Nephron progenitor cell (in vitro differentiated cells): ENCODE results near the gene VGLL3.

Experiments used
- DNase-seq: peaks from one replicate; pipeline ENCODE4 v3.0.0; 2021
- H3K27ac Mint-ChIP-seq: 2 replicates; pipeline ENCODE4 v1.8.0; 2021; ENCODE audit warnings: mild to moderate bottlenecking, moderate library complexity, mixed read lengths
- H3K27me3 Mint-ChIP-seq: 2 replicates; pipeline ENCODE4 v1.8.0; 2021; ENCODE audit warnings: mild to moderate bottlenecking, low read depth, mixed read lengths; ENCODE audit not compliant: poor library complexity
- H3K36me3 Mint-ChIP-seq: 2 replicates; pipeline ENCODE4 v1.8.0; 2021; ENCODE audit warnings: low read depth, mixed read lengths
- H3K4me1 Mint-ChIP-seq: 2 replicates; pipeline ENCODE4 v1.8.0; 2021; ENCODE audit warnings: mixed read lengths
- H3K4me3 Mint-ChIP-seq: 2 replicates; pipeline ENCODE4 v1.8.0; 2021; ENCODE audit warnings: mild to moderate bottlenecking, moderate library complexity, mixed read lengths
- H3K9me3 Mint-ChIP-seq: 2 replicates; pipeline ENCODE4 v1.8.0; 2021; ENCODE audit warnings: mild to moderate bottlenecking, moderate library complexity, mixed read lengths
- CTCF ChIP-seq: fragments of 200-600 bp; sonication (generic); IDR thresholded peaks from 2 replicates; pipeline ENCODE4 v1.5.0; 2021; ENCODE audit warnings: antibody characterized with exemption

The VGLL3 gene

GRCh38 chr3:86965166-86965565 is 25.8 kb downstream of the VGLL3 start:
- DNase-seq: no peak
- no peaks in the 10 kb centered on the region for H3K36me3 Mint-ChIP-seq
- H3K4me3 Mint-ChIP-seq: no peak overlapping the region
- peaks cover 4% of the 10 kb centered on the region for H3K27me3 Mint-ChIP-seq
- TF ChIP-seq CTCF: no peak
- peaks cover 5% of the 10 kb centered on the region for H3K4me1 Mint-ChIP-seq
- no peak overlapping the region for H3K27ac Mint-ChIP-seq
- peaks cover 1% of the 10 kb centered on the region for H3K9me3 Mint-ChIP-seq

DNA sequence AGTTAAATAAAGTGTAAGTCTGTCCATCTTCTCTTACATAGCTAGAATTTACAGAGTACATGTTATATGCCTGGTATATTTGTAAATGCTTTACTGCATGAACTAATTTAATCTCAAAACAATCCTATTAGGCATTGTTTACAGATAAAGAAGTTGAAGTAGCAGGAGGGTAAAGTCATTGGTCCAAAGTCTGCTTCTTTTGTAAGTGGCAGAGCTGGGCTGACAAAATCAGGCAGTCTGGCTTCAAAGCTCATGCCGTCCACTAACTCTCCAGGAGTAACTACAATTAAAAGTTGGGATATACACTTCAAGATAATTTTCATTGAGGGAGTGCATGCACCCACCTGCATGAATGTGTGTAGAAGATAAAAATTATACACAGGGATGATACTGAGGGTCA is 27.3 kb downstream of the VGLL3 start:
- no peak for DNase-seq

GRCh38 chr3:86961297-86961696 is 29.7 kb downstream of the VGLL3 start:
- no peak for DNase-seq
- Mint-ChIP-seq H3K4me1 (no peaks in the 10 kb centered on the region), H3K27ac (no peak overlapping the region)

More for the DNA sequence above, 27.3 kb downstream of the VGLL3 start:
- no peak overlapping the region for H3K4me3 Mint-ChIP-seq
- no peak for TF ChIP-seq CTCF
- no peaks in the 10 kb centered on the region for H3K36me3 Mint-ChIP-seq
- peaks cover 4% of the 10 kb centered on the region for H3K27me3 Mint-ChIP-seq
- peaks cover 5% of the 10 kb centered on the region for H3K4me1 Mint-ChIP-seq
- no peaks in the 10 kb centered on the region for H3K9me3 Mint-ChIP-seq
- H3K27ac Mint-ChIP-seq: no peak overlapping the region

DNA sequence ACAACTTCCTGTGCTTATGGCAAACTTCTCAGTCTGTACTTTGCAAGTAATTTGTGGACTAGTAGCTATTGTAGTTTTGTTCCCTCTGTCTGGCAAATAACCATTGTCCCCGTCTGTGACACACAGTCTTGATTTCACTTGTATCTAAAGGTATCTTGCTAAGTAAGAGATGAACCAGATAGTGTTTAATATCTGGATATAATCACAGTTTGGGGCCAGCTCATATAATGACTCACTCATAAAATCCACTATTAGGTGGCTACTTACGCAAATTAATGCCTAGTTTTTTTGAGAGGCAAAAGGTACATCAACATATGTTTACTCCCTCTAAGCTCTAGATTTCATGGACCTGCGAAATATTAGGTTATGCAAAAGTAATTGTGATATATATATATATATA is 30.4 kb downstream of the VGLL3 start:
- TF ChIP-seq CTCF: no peak
- no peak for DNase-seq
- no peaks in the 10 kb centered on the region for H3K27me3 Mint-ChIP-seq
- H3K27ac Mint-ChIP-seq: no peak overlapping the region
- H3K4me1 Mint-ChIP-seq: no peaks in the 10 kb centered on the region
- no peak overlapping the region for H3K4me3 Mint-ChIP-seq
- H3K9me3 Mint-ChIP-seq: no peaks in the 10 kb centered on the region
- H3K36me3 Mint-ChIP-seq: no peaks in the 10 kb centered on the region

More at GRCh38 chr3:86961297-86961696, 29.7 kb downstream of the VGLL3 start:
- Mint-ChIP-seq H3K9me3 (no peaks in the 10 kb centered on the region), H3K27me3 (no peaks in the 10 kb centered on the region), H3K4me3 (no peak overlapping the region), H3K36me3 (no peaks in the 10 kb centered on the region)
- no peak for TF ChIP-seq CTCF

GRCh38 chr3:86958534-86958933 is 32.4 kb downstream of the VGLL3 start:
- TF ChIP-seq CTCF: no peak
- Mint-ChIP-seq H3K27me3 (no peaks in the 10 kb centered on the region), H3K4me1 (no peaks in the 10 kb centered on the region), H3K27ac (no peak overlapping the region), H3K4me3 (no peak overlapping the region), H3K9me3 (no peaks in the 10 kb centered on the region), H3K36me3 (no peaks in the 10 kb centered on the region)
- no peak for DNase-seq

DNA sequence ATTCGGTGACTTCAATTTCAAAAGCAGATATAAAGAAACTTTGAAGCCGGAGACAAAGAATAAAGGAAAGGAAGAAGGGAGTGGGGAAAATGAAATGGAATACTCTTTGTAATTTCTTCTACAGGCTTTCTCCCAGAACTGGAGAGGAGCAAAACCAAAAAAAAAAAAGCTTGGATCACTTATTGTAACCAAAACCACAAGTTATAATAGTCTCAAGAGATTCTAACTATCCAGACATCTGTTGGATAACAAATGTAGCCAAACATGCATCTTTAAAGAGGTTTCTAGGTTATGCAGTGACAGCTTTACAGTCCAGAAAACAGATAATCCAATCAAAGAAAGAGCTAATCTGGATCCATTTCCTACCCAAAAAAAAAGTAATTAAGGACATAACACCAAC is 36.2 kb downstream of the VGLL3 start:
- H3K4me1 Mint-ChIP-seq: no peaks in the 10 kb centered on the region
- H3K9me3 Mint-ChIP-seq: no peaks in the 10 kb centered on the region
- no peak for TF ChIP-seq CTCF
- no peak for DNase-seq
- H3K27ac Mint-ChIP-seq: no peak overlapping the region
- H3K4me3 Mint-ChIP-seq: no peak overlapping the region
- peaks cover 4% of the 10 kb centered on the region for H3K27me3 Mint-ChIP-seq
- H3K36me3 Mint-ChIP-seq: no peaks in the 10 kb centered on the region
